HG03460 (cell line): ENCODE measurements around the gene GAL3ST3.
"Not testable (repeated sequence)": the region's sequence is repeated elsewhere in the genome, so short reads cannot be mapped to it uniquely, and the experiment has no call there.

Experiments used
- ATAC-seq: cut with Tn5 transposase; IDR thresholded peaks from one replicate; pipeline ENCODE4 v1.9.1; 2021; ENCODE audit not compliant: unreplicated experiment

The GAL3ST3 gene

GRCh38 chr11:66014804-66015453 is 34.0 kb downstream of the GAL3ST3 start:
- no peak for ATAC-seq

- ATAC-seq = no peak
These were observed 35.2 kb downstream of the GAL3ST3 start for GRCh38 chr11:66013762-66014100.

DNA sequence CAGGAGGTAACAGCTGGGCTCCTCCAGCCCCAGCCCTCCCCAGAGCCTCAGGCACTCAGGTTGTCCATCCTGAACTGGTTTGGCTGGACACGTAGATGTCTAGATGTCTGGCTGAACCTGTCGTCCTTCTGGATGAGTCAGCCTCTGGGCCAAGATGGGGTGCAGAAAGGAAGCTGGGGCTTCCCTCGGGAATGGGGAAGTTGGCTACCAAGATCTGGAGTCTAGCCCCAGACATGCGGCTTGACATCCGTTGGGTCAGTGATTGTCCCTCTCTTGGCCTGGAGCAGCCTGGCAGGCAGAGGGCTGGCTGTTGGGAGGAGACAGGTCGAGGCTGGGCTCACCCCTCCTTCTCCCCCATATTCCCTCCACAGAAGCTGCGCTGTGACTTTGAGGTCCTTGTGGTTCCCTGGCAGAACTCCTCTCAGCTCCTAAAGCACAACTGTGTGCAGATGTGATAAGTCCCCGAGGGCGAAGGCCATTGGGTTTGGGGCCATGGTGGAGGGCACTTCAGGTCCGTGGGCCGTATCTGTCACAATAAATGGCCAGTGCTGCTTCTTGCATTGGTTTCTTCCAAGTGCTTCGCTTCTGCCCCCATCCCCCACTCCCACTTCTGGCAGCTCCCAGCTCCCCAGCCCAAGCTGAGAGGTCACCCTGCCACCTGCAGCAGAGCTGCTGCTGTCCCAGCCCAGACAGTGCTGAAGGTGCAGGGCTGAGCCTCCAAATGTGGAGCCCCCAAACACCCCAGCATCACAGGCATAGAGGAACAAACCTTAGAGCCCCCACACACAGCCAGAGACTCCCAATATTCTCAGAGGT is 35.8 kb downstream of the GAL3ST3 start:
- no peak for ATAC-seq

- no peak for ATAC-seq
These were observed 36.5 kb downstream of the GAL3ST3 start for GRCh38 chr11:66012371-66012945.

- no peak for ATAC-seq
These were observed 37.1 kb downstream of the GAL3ST3 start, which contains the start of gene CST6 for GRCh38 chr11:66011785-66012303. Gene CST6, plus strand, starts transcription at chr11:66012008. Its CDS starts 37 bp downstream, at chr11:66012045.

- ATAC-seq = no peak
These were observed 37.6 kb downstream of the GAL3ST3 start for GRCh38 chr11:66011239-66011784.

DNA sequence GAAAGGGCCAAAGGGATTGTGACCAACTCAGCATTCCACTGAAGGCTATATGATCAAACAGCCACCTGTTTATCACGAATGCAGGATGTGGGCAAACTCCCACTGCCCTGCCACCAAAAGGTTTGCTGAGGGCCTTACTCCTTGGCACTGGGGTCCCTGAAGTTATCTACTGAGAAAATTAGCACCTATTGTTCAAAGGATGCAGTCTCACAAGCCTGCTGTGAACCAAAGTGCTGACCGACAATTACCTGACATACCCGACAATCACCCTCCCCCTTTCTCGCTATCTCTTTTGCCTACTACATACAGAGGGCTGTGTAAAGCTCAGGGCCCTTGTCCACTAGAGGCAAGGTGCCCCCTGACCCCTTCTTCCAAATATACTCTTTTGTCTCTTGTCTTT is 38.9 kb downstream of the GAL3ST3 start:
- not testable (repeated sequence) for ATAC-seq

- ATAC-seq = no peak
These were observed 40.4 kb downstream of the GAL3ST3 start for GRCh38 chr11:66008468-66009101.

DNA sequence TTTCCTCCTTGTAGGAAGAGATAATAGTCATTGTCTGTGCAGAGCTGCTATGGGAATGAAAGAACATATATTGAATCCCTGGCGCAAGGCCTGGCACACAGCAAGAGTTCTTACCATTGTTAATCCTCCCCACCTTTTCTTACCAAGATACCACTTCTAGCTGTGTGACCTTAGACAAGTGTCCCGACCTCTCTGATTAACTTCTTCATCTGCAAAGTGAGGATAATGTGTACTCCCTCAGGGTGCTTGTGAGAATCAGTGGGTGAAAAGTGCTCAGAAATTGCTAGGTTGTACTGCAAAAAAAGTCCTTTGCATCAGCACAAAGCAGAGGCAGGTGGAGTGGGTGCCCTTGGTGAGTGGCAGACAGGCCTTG is 40.9 kb downstream of the GAL3ST3 start:
- ATAC-seq = no peak

DNA sequence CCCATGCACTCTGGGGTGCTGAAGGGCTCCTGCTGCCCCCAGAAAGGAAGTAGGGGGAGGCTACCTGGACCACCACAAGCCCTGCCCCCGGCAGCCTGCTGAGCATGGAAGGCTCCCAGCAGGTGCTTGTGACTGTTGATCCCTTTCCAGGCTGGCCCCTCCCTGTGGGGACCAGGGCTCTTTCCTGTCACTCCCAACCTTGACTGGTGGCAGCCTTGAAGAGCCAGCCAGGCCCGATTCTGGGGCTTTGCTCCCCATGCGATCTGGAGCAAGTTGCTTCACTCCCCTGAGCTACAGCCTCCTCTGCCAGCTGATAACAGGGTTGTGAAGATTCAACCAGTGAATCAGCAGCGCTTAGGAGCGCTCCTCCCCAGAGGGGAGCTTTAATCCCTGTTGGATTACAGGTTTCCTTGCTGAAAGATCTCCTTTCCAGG is 41.7 kb downstream of the GAL3ST3 start:
- no peak for ATAC-seq

DNA sequence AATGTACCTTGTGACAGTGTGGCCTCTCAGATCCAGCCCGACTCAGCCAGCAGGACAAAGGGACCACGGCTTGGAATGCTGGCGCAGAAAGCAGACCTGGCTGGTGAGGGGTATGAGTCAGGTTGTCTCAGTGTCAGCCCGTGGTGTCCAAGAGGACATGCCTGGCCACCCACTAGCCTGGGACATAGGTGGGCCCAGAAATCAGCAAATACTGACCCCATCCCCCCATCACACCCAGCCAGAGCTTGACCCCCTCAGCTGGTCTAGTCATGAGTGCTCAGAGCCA is 42.1 kb downstream of the GAL3ST3 start:
- no peak for ATAC-seq

GRCh38 chr11:66006134-66006890 is 42.6 kb downstream of the GAL3ST3 start:
- ATAC-seq = no peak

GRCh38 chr11:66004186-66004585 is 44.8 kb downstream of the GAL3ST3 start:
- no peak for ATAC-seq

GRCh38 chr11:66003291-66003690 is 45.7 kb downstream of the GAL3ST3 start:
- no peak for ATAC-seq

- peak; percentile 32 for ATAC-seq
These were observed 46.2 kb downstream of the GAL3ST3 start for GRCh38 chr11:66002648-66003225.

- peak; percentile 77 for ATAC-seq
These were observed 46.9 kb downstream of the GAL3ST3 start, which contains the start of the genes BANF1 and EIF1AD for GRCh38 chr11:66001942-66002647. Gene BANF1, plus strand, starts transcription at chr11:66002503. Its CDS starts 748 bp downstream, at chr11:66003251. Gene EIF1AD, minus strand, starts transcription at chr11:66002157. Its CDS starts 1,768 bp downstream, at chr11:66000389.

DNA sequence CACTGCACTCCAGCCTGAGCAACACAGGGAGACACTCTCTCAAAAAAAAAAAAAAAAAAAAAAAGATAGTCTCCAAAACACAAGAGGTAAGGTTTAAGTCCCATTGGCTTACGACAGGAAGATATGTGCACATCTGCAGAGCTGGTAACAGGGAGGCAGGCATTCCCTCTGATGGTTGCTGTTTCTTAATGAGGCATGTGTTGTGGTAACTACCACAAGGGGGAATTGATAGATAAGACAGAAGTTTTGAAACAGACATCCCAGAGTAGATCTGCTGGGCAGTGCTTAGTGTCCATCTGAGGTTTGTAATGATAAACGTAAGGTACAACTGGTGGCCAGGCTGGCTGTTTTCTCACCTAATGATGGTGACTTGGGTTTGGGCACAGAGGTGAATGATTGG is 51.7 kb downstream of the GAL3ST3 start:
- ATAC-seq = no peak

DNA sequence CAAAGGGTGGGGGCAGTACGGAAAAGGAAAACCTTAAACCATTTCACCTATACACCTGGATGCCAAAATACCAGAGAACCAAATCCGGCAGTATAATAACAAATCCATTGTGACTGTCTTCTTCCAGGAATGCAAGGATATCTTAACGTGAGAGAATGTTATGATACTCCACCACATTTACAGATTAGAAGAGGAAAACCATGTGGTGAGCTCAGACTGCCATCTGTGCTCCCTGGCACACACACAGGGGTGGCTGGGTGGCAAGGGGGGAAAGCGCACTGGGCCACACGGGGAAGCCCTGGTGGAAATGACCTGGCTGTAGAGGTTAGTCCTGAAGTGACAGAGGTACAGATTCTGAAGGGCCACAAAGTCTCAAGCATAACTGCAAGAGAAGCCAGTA is 56.9 kb downstream of the GAL3ST3 start:
- ATAC-seq = no peak
